ENCODE data around the gene CHRM3. TPM values are rescaled to one million over a fixed set of nuclear protein-coding genes. Genes with fewer than 3 reads are reported as not detected.

The CHRM3 gene
- under 0.01 TPM in 2 replicates for total RNA-seq

DNA sequence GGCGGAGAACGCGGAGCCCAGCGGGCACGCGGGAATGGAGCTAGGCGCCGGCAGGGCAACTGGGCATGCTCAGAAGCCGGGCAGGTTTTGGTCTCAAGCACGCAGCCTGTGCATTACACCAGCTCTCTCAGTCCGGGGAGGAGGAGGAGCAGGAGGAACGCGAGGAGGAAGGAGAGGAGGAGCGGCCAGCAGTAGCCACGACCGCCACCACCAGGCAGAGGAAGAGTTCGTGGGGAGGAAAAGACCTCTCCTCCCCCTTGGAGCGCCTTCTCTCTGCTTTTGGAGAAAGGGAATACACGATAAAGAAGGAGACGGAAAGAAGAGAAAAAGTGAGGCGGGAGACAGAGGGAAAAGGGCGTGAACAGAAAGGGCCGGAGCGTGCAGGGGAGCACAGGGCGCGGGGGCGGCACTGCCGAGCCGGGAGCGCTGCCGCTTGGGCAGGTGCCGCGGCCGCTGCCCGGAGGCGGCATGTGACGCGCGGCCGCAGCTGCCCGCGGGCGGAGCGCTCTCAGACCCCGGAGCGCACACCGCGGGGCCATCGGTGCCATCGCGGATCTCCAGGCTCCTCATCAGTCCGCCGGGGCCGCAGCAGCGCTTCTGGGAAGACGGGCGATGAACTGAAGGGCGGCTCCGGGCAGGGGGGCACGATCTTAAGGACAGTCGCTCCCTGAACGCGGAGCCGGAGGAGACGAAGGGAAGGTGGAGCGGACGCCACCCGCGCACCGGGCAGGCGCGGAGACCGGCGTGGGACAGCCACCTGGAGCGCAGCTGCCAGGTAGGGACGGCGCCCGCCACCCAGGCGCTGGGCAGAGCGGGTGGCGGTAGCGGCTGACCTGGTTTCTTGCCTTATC lies at the start of gene CHRM3:
Gene CHRM3 (plus strand): TSS at position 116 of the 851 bp plus-strand sequence. CDS start 520,884 bp downstream, outside the sequence.

